Motor neuron (in vitro differentiated cells): ENCODE data around the gene ZCCHC7. TPM values are rescaled to one million over a fixed set of nuclear protein-coding genes. Genes with fewer than 3 reads are reported as not detected.

Experiments
- ATAC-seq, 8 experiments: fragments of 200-7000 bp; cut with Tn5 transposase; replicated peaks in 6 of 8; 2 replicates each; pipeline ENCODE4 v1.8.0; 2021; ENCODE audit warnings: mild to moderate bottlenecking in 8 of 8, moderate library complexity in 8 of 8
- H3K27ac ChIP-seq, 2 donors: fragments of 250-450 bp; sonication (Bioruptor Pico); 2 replicates each; pipeline ENCODE4 v1.9.0; 2021; ENCODE audit warnings: antibody characterized with exemption in 2 of 2, mild to moderate bottlenecking in 2 of 2, moderate library complexity in 1 of 2
- H3K4me1 ChIP-seq, 2 donors: fragments of 250-450 bp; sonication (Bioruptor Pico); replicated peaks in 1 of 2; 2 replicates each; pipeline ENCODE4 v1.6.1; 2021; ENCODE audit warnings: antibody characterized with exemption in 2 of 2, mild to moderate bottlenecking in 2 of 2, moderate library complexity in 1 of 2
- H3K4me3 ChIP-seq, 5 donors: fragments of 250-450 bp; sonication (Bioruptor Pico); 2 replicates each; pipeline ENCODE4 v1.9.0; 2021; ENCODE audit warnings: antibody characterized with exemption in 5 of 5, mild to moderate bottlenecking in 5 of 5, moderate library complexity in 4 of 5
- WGBS, 10 experiments: fragments of 450-650 bp; shearing (Covaris generic); methylation state at CpG; one replicate each; pipeline ENCODE4 v1.0.0; 2022; 5-methylcytosine and 5-hydroxymethylcytosine counted together
- in situ Hi-C, 9 experiments: fragments of 400-800 bp; cut with MboI; loops; one replicate each; pipeline ENCODE4 v1.15.0; 2021; ENCODE audit warnings: low sequenced_read_pairs in 9 of 9, low pct_unique_long_range_greater_than_20kb in 2 of 9; ENCODE audit not compliant: unreplicated experiment in 9 of 9
- total RNA-seq, 8 experiments: library from RNA; unstranded; fragments of 300-600 nt; gene quantifications; 2 replicates each; pipeline versions ENCODE4 v1.2.3 to v1.2.4, GENCODE V29; 2022

Gene ZCCHC7
- total RNA-seq, 8 experiments from 2014 or later = 17.2 to 48.3 (median 25.3) TPM

DNA sequence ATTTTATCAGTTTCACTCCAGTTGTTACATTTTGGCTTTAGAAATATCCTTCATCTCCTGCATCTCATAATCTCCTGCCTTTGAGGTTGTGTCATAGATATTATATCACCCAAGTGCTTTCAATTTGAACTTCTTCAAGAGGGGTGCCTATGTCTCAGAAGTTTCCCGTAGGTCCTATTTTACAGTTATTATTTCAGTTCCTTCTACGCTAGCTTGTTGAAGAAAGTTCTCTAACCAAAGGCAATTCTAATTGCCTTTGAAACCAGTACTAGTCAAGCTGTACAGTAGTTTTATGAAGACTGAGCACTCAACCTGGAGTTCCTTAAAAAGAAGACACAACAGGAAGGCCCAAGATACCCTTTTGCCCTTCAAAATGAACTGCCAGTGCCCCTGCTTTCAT is 116.4 kb downstream of the ZCCHC7 start:
- no peak for ATAC-seq
- no peak overlapping the region for H3K27ac ChIP-seq
- WGBS, 10 experiments = 91 to 100% (median 100%) methylated on average over 1 to 2 of the region's 2 CpGs; no CpG with 5 or more reads in 1 of the 10 experiments
- no peaks in the 10 kb centered on the region for H3K4me1 ChIP-seq
- in situ Hi-C loops = loop anchor here in 1 of 9 experiments (25.0 kb wide), 1 partner anchor 100 kb away; no protein-coding TSS in a partner anchor
- H3K4me3 ChIP-seq = no peak overlapping the region

DNA sequence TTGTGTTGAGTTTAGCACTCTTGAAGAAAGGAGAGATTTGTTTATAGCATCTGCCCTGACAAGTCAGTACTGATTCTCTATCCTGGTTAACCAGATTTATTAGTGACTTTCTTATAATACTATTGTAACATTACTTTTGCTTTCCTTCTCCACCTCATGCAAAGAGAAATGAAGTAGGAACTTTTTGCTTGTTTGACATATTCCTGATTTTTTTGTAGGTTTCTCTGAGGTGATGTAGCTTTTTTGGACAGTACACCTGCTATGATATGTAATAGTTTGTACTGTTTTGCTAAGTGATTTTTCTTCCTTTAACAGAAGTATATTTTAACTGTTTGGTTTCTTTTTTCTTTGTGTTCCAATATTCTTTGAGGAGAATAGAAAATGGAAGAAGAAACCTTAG is 117.7 kb downstream of the ZCCHC7 start:
- ATAC-seq = no peak
- in situ Hi-C loops = loop anchor here in 1 of 9 experiments (25.0 kb wide), 1 partner anchor 101 kb away; no protein-coding TSS in a partner anchor
- Histone ChIP-seq H3K4me3 (no peak overlapping the region), H3K27ac (no peak overlapping the region), H3K4me1 (no peaks in the 10 kb centered on the region)

DNA sequence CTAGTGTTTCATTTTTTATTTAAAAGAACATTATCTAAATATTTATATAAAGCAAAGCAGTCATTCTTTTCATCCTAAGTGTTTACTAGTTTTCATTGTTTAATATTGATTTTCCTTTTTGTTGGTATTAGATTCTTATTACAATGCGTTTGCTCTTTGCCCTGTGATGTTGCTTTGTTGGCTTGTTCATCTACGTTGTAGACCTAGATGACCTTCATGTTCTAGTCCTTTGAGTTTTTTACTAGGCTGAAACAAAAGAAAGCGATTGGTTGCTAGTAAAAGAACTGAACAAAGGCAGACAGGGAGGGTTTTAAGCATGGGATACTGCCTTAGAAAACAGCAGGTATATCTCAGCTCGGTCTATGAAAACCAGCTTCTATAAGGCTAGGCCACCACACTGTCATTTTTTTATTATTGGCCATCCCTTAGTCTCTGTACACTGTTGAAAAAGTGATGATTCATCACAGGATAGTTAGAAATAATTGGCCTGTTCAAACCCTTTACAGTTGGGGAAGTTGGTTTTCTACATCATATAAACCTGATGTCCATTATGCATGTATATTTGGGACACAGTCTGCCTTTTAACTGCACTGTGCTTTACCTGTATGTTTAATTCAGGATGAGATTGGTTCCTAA is 119.0 kb downstream of the ZCCHC7 start:
- no peaks in the 10 kb centered on the region for H3K4me1 ChIP-seq
- H3K27ac ChIP-seq = no peak overlapping the region
- in situ Hi-C loops = loop anchor here in 1 of 9 experiments (25.0 kb wide), 1 partner anchor 102 kb away; no protein-coding TSS in a partner anchor
- no peak overlapping the region for H3K4me3 ChIP-seq
- 40 to 98% (median 75%) methylated on average over 3 to 4 of the region's 4 CpGs; no CpG with 5 or more reads in 1 of the 10 experiments for WGBS, 10 experiments
- no peak for ATAC-seq

DNA sequence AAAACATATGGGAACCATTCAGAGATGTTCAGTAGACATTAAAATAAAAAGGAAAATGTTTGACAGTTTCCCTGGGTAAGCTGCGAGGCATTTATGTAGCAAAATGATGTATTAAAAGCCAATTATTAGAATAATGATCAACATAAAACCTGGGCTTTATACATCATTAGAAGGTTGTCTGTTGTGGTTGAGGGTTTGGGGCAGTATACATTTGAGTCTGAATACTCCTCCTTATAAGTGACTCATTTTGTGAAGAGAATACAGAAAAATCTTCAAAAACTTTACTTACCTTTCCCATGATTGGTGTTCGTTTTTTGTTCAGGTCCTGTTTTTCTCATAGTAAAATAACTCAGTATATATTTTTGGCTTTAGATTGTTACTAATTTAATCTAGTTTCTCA is 119.5 kb downstream of the ZCCHC7 start:
- ATAC-seq = no peak
- H3K4me3 ChIP-seq = no peak overlapping the region
- in situ Hi-C loops = loop anchor here in 1 of 9 experiments (25.0 kb wide), 1 partner anchor 103 kb away; no protein-coding TSS in a partner anchor
- H3K27ac ChIP-seq = no peak overlapping the region
- 78 to 100% (median 89%) methylated on average over 2 of the region's 2 CpGs; no CpG with 5 or more reads in 2 of the 10 experiments for WGBS, 10 experiments
- no peaks in the 10 kb centered on the region for H3K4me1 ChIP-seq

DNA sequence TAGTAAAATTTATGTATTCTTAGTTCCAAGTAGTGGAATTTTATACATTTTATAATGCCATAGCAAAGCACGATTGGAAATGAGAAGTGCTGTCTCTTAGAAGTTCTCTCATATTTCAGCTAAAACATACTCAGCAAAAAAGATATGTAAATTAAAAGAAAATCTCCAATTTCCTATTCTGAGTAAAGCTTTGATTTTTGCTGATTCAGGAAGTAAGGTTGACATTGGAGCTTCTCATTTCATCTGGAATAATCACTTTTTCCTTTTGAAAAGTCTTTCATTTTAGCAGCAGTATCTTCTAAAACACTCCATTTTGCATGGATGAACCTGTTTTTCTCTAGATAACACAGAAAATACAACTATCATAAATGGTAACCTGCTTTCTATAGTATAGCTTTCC is 121.0 kb downstream of the ZCCHC7 start:
- 33 to 100% (median 71%) methylated on average over 1 of the region's 1 CpG; no CpG with 5 or more reads in 3 of the 10 experiments for WGBS, 10 experiments

DNA sequence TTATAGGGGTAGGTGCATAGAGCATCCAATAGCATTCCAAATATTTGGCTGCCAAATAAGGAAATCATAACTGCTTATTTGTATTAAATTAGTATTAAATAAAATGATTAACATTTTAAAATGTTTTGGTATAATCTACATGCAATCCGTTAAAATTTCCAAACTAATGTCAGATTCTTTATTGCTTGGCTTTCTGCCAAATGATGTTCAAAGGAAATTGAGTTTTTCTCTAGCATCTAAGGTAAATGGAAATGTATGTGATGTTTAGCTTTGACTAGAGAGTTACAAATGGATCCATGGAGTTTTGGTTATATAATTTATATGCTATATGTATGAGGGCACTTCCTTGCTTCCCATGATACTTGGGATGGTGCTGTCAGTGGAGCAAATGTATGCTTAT is 121.7 kb downstream of the ZCCHC7 start:
- Histone ChIP-seq H3K4me3 (no peak overlapping the region), H3K4me1 (no peaks in the 10 kb centered on the region), H3K27ac (no peak overlapping the region)
- in situ Hi-C loops = loop anchor here in 1 of 9 experiments (25.0 kb wide), 1 partner anchor 105 kb away; no protein-coding TSS in a partner anchor
- 92 to 100% (median 100%) methylated on average over 1 of the region's 1 CpG; no CpG with 5 or more reads in 2 of the 10 experiments for WGBS, 10 experiments
- no peak for ATAC-seq

More for the DNA sequence above, 121.0 kb downstream of the ZCCHC7 start:
- in situ Hi-C loops = loop anchor here in 1 of 9 experiments (25.0 kb wide), 1 partner anchor 104 kb away; no protein-coding TSS in a partner anchor
- no peak overlapping the region for H3K4me3 ChIP-seq
- no peak for ATAC-seq
- H3K27ac ChIP-seq = no peak overlapping the region
- H3K4me1 ChIP-seq = no peaks in the 10 kb centered on the region

DNA sequence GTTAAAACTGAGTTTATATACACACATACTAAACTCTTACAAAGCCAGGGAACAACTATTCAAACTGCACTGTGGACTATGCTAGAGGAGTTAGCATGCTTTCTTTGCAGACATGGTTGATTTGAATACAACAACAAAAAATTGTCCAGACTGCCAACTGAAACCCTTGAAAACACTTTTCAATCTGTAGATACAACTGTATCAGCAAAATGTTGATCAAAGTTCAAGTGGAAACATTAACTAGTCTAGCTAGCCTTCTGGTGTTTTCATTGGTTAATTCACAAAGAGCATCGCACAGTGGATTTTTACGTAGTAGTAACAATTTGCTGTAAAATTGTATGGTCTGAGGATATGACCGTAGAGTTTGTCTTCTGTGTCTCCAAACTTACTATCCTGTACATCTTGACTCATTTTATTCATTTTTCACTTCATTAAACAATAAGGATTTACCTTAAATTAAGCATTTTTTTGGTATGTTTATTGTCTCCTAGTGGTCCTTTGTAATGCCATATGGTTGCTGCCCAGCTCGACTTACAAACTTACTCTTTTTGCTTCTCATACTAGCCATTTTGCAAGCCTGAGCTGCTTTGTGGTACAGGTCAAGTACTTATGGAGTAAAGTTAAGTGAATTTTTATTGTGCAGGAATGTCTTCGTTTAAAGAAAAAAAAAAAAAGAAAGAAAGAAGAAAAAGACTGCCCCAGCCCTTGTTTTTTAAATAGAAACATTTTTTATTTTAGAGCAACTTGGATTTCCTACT is 123.4 kb downstream of the ZCCHC7 start:
- 14 to 86% (median 62%) methylated on average over 2 to 5 of the region's 5 CpGs for WGBS, 10 experiments
- Histone ChIP-seq H3K4me3 (no peak overlapping the region), H3K27ac (no peak overlapping the region), H3K4me1 (no peaks in the 10 kb centered on the region)
- in situ Hi-C loops = loop anchor here in 1 of 9 experiments (25.0 kb wide), 1 partner anchor 106 kb away; no protein-coding TSS in a partner anchor
- no peak for ATAC-seq

DNA sequence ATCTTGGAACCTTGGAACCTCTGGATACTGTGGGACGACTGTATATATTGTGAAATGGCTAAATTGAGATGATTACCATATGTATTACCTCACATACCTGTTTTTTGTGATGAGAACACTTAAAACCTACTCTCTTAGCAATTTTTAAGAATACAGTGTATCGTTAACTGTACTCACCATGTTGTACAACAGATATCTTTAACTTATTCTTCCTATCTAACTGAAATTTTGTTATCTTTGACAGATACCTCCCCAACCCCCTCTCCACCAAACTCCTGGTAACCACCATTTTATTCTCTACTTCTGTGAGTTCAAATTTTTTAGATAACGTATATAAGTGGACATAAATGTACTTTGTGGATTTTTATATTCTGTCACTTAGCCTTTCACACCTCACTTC is 126.5 kb downstream of the ZCCHC7 start:
- Histone ChIP-seq H3K4me3 (no peak overlapping the region), H3K27ac (no peak overlapping the region), H3K4me1 (peaks cover 6 to 8% of the 10 kb centered on the region in 2 donors)
- ATAC-seq = no peak
- in situ Hi-C loops = loop anchor here in 1 of 9 experiments (25.0 kb wide), 1 partner anchor 110 kb away; no protein-coding TSS in a partner anchor
- 94 to 100% (median 100%) methylated on average over 1 to 3 of the region's 3 CpGs; no CpG with 5 or more reads in 2 of the 10 experiments for WGBS, 10 experiments

DNA sequence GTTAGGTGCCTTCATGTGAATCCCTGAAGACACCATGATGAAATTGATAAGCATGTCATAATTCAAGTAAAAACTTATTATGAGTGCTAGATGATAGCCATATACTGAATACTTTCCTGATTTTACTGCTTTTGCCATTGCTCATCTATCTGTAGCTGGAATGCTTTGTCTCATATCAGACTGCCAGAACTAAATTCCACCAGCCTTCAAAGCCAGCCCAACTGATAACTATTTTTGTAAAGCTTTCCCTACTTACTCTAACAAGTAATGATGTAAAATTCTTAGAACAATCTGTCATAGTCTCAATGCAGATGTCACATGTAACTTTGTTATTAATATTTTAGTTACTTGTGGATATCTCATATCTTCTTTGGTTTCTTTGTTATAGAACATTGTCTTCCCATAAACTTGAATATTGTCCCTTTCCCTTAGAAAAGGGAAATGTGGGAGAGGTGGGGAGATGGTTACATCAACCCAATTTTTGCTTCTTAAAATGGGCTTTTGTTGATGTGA is 128.3 kb downstream of the ZCCHC7 start:
- Histone ChIP-seq H3K4me3 (no peak overlapping the region), H3K27ac (no peak overlapping the region), H3K4me1 (peaks cover 6 to 12% of the 10 kb centered on the region in 2 donors)
- in situ Hi-C loops = loop anchor here in 1 of 9 experiments (25.0 kb wide), 1 partner anchor 111 kb away; no protein-coding TSS in a partner anchor
- ATAC-seq = no peak

DNA sequence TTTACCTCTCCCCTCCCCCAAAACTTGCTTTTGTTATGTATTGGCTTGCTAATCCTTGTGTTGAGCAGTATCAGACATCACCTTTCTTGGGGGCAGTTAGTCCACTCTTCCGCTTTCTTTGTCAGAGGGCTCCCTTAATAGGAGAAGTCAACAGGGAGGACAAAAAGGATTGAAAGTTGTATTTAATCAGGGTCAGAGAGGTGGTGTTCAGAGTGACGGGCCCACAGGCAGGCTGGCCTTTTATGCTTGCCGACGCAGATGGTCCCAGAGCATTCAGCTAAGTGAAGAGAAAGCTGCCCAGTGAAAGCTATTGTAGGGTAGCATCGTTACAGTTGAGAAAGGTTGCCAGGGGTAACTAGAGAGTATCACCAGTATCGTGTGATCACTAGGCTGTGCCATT is 131.1 kb downstream of the ZCCHC7 start:
- H3K27ac ChIP-seq = no peak overlapping the region
- ATAC-seq = peak in 5 of 8 experiments; percentile 97 to 99 (median 99)
- 0 to 96% (median 44%) methylated on average over 2 to 6 of the region's 6 CpGs; no CpG with 5 or more reads in 2 of the 10 experiments for WGBS, 10 experiments
- no peak overlapping the region for H3K4me3 ChIP-seq
- in situ Hi-C loops = no loop called here
- H3K4me1 ChIP-seq = peaks cover 6 to 12% of the 10 kb centered on the region in 2 donors

DNA sequence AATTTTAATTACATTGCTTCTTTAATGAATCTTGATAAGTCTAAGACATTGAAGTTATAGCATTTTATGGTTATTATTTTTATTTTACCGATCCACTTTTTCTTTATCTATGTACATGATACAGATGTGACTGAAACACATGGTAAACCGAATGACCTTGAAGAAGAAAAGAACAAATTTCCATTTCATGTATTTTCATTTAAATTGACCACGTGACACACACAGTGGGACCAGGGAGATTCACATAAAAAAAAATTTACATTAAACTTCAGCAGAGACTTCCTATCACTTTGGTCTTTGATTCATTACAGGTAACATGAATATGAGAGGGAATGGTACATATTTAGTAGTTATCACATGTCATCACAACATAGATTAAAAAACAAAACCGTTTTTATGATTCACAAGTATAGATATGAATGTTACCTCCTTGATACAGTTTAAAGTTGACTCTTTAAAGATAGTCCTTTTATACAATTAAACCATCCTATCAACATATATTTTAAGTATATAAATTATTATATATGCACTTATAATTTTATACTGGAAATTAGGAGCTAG is 133.1 kb downstream of the ZCCHC7 start:
- in situ Hi-C loops = no loop called here
- WGBS, 10 experiments = 47 to 78% (median 65%) methylated on average over 2 to 4 of the region's 4 CpGs; no CpG with 5 or more reads in 1 of the 10 experiments
- H3K4me3 ChIP-seq = no peak overlapping the region
- no peak for ATAC-seq
- no peak overlapping the region for H3K27ac ChIP-seq
- H3K4me1 ChIP-seq = peaks cover 6 to 12% of the 10 kb centered on the region in 2 donors

DNA sequence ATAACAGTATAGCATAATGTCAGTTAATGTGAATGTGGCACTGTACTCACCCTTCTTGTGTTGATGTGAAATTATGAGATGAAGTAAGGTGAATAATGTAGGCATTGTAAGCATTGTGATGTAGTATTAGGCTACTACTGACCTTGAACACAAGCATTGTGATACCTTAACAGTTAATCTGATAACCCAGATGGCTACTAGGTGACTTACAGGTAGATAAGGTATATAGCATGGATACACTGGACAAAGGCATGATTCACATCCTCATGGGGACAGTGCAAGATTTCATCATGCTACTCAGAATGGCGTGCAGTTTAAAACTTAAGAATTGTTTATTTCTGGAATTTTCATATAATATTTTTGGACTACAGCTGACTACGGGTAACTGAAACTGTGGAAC is 134.8 kb downstream of the ZCCHC7 start:
- WGBS, 10 experiments = 89 to 100% (median 100%) methylated on average over 1 to 2 of the region's 2 CpGs; no CpG with 5 or more reads in 1 of the 10 experiments
- H3K4me1 ChIP-seq = peaks cover 6 to 12% of the 10 kb centered on the region in 2 donors
- in situ Hi-C loops = no loop called here
- no peak for ATAC-seq
- no peak overlapping the region for H3K4me3 ChIP-seq
- no peak overlapping the region for H3K27ac ChIP-seq
